Uterus (tissue), 2 donors: ENCODE results near the gene GIPC2.

Source experiments
- CTCF ChIP-seq, 4 experiments: fragments of 200-600 bp in 2 of 4; fragments of 450-650 bp in 2 of 4; sonication (generic) in 2 of 4; IDR thresholded peaks; one replicate each; pipeline ENCODE4 v1.5.1; 2016 to 2019; ENCODE audit warnings: antibody characterized with exemption in 4 of 4, mild to moderate bottlenecking in 2 of 4, moderate library complexity in 1 of 4
- POLR2A ChIP-seq, 2 donors: fragments of 450-650 bp; IDR thresholded peaks; one replicate each; pipeline ENCODE4 v1.6.1; 2016; ENCODE audit warnings: antibody characterized with exemption in 2 of 2, mild to moderate bottlenecking in 1 of 2, moderate library complexity in 1 of 2

GRCh38 chr1:78178816-78179215 lies 133.1 kb downstream of the GIPC2 start:
- TF ChIP-seq CTCF (IDR thresholded peaks at IDR 0.05) (no peak), POLR2A (IDR thresholded peaks at IDR 0.05) (no peak)
